Astrocyte (in vitro differentiated cells and primary cell): ENCODE results near the gene FDPS. TPM values are rescaled to one million over a fixed set of nuclear protein-coding genes. Genes with fewer than 3 reads are reported as not detected.

Experiments
- DNase-seq: peaks from one replicate; pipeline ENCODE4 v3.0.0-alpha.2; 2010; ENCODE audit warnings: low read depth
- FAIRE-seq: peaks from 2 replicates; lab custom pipeline; 2011; peaks lifted over from hg19 to GRCh38; lab: Jason Lieb, UNC
- H2AFZ ChIP-seq: 2 replicates; pipeline ENCODE4 v1.6.0; 2012; ENCODE audit warnings: low read depth, low read length, inconsistent platforms
- H3K27ac ChIP-seq: 2 replicates; pipeline ENCODE4 v1.5.1; 2011; ENCODE audit warnings: low read depth, low read length, inconsistent platforms
- H3K27me3 ChIP-seq: 2 replicates; pipeline ENCODE4 v1.6.0; 2011; ENCODE audit warnings: low read length, inconsistent platforms; ENCODE audit not compliant: insufficient read depth
- H3K36me3 ChIP-seq: 2 replicates; pipeline ENCODE4 v1.5.1; 2011; ENCODE audit warnings: low read length, inconsistent platforms; ENCODE audit not compliant: insufficient read depth
- H3K4me1 ChIP-seq: 2 replicates; pipeline ENCODE4 v1.5.1; 2011; ENCODE audit warnings: low read length, inconsistent platforms; ENCODE audit not compliant: insufficient read depth
- H3K4me2 ChIP-seq: 2 replicates; pipeline ENCODE4 v1.6.0; 2012; ENCODE audit warnings: low read length, inconsistent platforms
- H3K4me3 ChIP-seq: 2 replicates; pipeline ENCODE4 v1.5.1; 2011; ENCODE audit warnings: low read depth, mild to moderate bottlenecking, low read length, inconsistent platforms; ENCODE audit not compliant: insufficient read depth
- H3K79me2 ChIP-seq: 2 replicates; pipeline ENCODE4 v1.6.0; 2012; ENCODE audit warnings: mild to moderate bottlenecking, low read length, inconsistent platforms; ENCODE audit not compliant: insufficient read depth
- H3K9ac ChIP-seq: 2 replicates; pipeline ENCODE4 v1.6.0; 2012; ENCODE audit warnings: mild to moderate bottlenecking, low read length, inconsistent platforms
- H3K9me3 ChIP-seq: 2 replicates; pipeline ENCODE4 v1.5.1; 2012; ENCODE audit warnings: low read depth, mild to moderate bottlenecking, low read length, inconsistent platforms; ENCODE audit not compliant: insufficient read depth
- H4K20me1 ChIP-seq: 2 replicates; pipeline ENCODE4 v1.6.0; 2012; ENCODE audit warnings: low read length, inconsistent platforms; ENCODE audit not compliant: insufficient read depth
- H3K27ac Mint-ChIP-seq: one replicate; pipeline ENCODE4 v1.8.0; 2021; ENCODE audit warnings: mild to moderate bottlenecking, mixed read lengths; ENCODE audit not compliant: unreplicated experiment
- H3K27me3 Mint-ChIP-seq: one replicate; pipeline ENCODE4 v1.8.0; 2021; ENCODE audit warnings: low read depth, mixed read lengths; ENCODE audit not compliant: unreplicated experiment
- H3K36me3 Mint-ChIP-seq: one replicate; pipeline ENCODE4 v1.8.0; 2021; ENCODE audit warnings: low read depth, mixed read lengths; ENCODE audit not compliant: unreplicated experiment
- H3K4me1 Mint-ChIP-seq: one replicate; pipeline ENCODE4 v1.8.0; 2021; ENCODE audit warnings: low read depth, mixed read lengths; ENCODE audit not compliant: unreplicated experiment
- H3K4me3 Mint-ChIP-seq: one replicate; pipeline ENCODE4 v1.8.0; 2021; ENCODE audit warnings: mild to moderate bottlenecking, moderate library complexity, mixed read lengths; ENCODE audit not compliant: unreplicated experiment
- H3K9me3 Mint-ChIP-seq: one replicate; pipeline ENCODE4 v1.8.0; 2021; ENCODE audit warnings: mild to moderate bottlenecking, mixed read lengths; ENCODE audit not compliant: unreplicated experiment
- EZH2 ChIP-seq: IDR thresholded peaks from 2 replicates; pipeline ENCODE4 v1.6.1; 2012; ENCODE audit warnings: mild to moderate bottlenecking, low read length, inconsistent platforms; ENCODE audit not compliant: insufficient read depth
- total RNA-seq: library from RNA; stranded (reverse); gene quantifications from 2 replicates; pipeline ENCODE4 v1.2.1, GENCODE V29; 2021
- TF ChIP-seq, protein P1 (sequence below): IDR thresholded peaks from 2 replicates; pipeline ENCODE4 v1.5.1; 2011; ENCODE audit warnings: low read depth, mild to moderate bottlenecking, inconsistent platforms, low read length, moderate library complexity; ENCODE audit not compliant: insufficient read depth

The FDPS gene
- total RNA-seq, 1 donor from 2014 or later, result 217 TPM

DNA sequence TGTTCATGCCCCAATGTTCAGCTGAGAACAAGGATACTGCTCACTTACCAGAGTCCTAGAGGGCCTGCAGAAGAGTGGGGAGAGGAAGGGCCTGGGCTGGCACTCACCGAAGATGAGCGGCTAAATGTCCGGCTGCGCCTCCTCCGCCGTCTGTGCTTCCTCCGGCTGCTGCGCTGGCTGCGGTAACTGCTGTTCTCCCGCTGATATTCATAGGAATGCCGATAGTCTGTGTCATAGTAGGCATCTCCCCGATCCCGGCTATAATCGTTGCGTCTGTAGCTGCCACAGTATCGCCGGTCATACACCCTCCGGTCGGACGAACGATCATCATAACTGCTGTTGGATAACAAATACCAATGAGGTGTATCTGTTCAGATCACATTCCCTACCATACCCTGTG lies 39.3 kb upstream of the FDPS start:
- FAIRE-seq, result no peak
- no peak overlapping the region for H3K4me3 Mint-ChIP-seq

DNA sequence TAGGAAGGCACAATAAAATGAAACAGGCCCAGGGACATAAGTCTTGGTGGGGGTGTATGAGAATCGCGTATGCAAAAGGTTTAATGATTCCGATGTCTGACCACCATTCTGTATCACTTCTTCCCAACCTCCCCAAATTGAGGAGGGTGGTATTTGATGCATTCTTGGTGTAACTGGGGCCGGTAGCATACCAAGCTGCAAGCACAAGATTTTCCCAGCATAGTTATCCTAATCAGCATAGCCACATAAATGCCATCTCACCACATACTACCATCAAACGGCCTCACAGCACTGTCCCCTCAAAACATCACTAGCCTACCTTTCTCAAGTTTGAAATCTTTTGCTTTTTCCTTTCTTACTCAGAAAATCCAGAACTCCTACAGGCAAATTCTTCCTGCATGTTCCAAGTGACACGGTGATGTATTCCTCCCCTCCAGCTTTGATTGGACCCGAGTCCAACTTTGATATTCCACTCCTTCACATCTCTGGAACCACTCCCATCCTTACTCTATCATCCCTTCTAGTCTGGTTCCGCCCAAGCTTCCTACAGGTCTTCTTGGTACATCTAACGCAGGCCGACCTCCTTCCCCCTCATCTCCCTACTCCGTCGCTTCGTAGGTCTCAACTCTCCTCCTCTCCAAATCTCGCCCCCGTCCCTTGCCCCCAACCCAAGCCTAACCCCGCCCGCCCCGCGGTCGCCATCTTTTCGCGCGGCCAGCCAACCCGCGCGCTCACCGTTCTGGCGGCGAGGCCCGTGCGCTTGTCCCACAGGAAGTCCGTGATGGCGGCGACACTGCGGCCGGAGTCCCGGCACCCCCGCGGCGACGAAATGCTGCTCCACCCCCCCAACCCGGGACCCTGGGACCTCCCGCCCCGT lies 36.0 kb upstream of the FDPS start:
- no peaks in the 10 kb centered on the region for H3K9me3 Mint-ChIP-seq
- Histone ChIP-seq H3K4me1 (peaks cover 20% of the 10 kb centered on the region), H3K4me3 (peak overlapping the region; percentile 81), H3K79me2 (peaks cover 47% of the 10 kb centered on the region), H4K20me1 (peaks cover 41% of the 10 kb centered on the region), H3K4me2 (peak overlapping the region; percentile 92), H3K9me3 (no peaks in the 10 kb centered on the region), H3K9ac (peak overlapping the region; percentile 83), H3K27me3 (no peaks in the 10 kb centered on the region), H3K27ac (peak overlapping the region; percentile 82), H3K36me3 (peaks cover 32% of the 10 kb centered on the region), H2AFZ (peak overlapping the region; percentile 44)
- no peak for TF ChIP-seq EZH2
- TF ChIP-seq, protein P1, sequence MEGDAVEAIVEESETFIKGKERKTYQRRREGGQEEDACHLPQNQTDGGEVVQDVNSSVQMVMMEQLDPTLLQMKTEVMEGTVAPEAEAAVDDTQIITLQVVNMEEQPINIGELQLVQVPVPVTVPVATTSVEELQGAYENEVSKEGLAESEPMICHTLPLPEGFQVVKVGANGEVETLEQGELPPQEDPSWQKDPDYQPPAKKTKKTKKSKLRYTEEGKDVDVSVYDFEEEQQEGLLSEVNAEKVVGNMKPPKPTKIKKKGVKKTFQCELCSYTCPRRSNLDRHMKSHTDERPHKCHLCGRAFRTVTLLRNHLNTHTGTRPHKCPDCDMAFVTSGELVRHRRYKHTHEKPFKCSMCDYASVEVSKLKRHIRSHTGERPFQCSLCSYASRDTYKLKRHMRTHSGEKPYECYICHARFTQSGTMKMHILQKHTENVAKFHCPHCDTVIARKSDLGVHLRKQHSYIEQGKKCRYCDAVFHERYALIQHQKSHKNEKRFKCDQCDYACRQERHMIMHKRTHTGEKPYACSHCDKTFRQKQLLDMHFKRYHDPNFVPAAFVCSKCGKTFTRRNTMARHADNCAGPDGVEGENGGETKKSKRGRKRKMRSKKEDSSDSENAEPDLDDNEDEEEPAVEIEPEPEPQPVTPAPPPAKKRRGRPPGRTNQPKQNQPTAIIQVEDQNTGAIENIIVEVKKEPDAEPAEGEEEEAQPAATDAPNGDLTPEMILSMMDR, result no peak
- peaks cover 13% of the 10 kb centered on the region for H3K36me3 Mint-ChIP-seq
- DNase-seq (peak; percentile 63), FAIRE-seq (no peak)
- peaks cover 13% of the 10 kb centered on the region for H3K4me1 Mint-ChIP-seq
- H3K27ac Mint-ChIP-seq, result peak overlapping the region; percentile 93
- no peaks in the 10 kb centered on the region for H3K27me3 Mint-ChIP-seq
- peak overlapping the region; percentile 90 for H3K4me3 Mint-ChIP-seq

More for the DNA sequence above, 39.3 kb upstream of the FDPS start:
- Histone ChIP-seq H3K27ac (no peak overlapping the region), H4K20me1 (peaks cover 51% of the 10 kb centered on the region), H3K9ac (no peak overlapping the region), H3K36me3 (peaks cover 60% of the 10 kb centered on the region), H3K4me2 (no peak overlapping the region), H3K79me2 (peaks cover 51% of the 10 kb centered on the region), H3K9me3 (no peaks in the 10 kb centered on the region), H3K4me1 (peaks cover 12% of the 10 kb centered on the region), H3K27me3 (no peaks in the 10 kb centered on the region), H3K4me3 (no peak overlapping the region), H2AFZ (no peak overlapping the region)
- Mint-ChIP-seq H3K27me3 (no peaks in the 10 kb centered on the region), H3K36me3 (peaks cover 23% of the 10 kb centered on the region), H3K27ac (peak overlapping the region; percentile 47), H3K9me3 (no peaks in the 10 kb centered on the region), H3K4me1 (peaks cover 13% of the 10 kb centered on the region)
- TF ChIP-seq, protein P1, result no peak
- no peak for TF ChIP-seq EZH2
- DNase-seq, result no peak
